ENCODE measurements around the gene MC3R.

- TF ChIP-seq EZH2 (IDR thresholded peaks at IDR 0.05) (no peak), POLR2AphosphoS5 (IDR thresholded peaks at IDR 0.05; ENCODE audit: borderline replicate concordance, low read depth, low read length) (no peak), FOXP2 (optimal IDR thresholded peaks at IDR 0.05; ENCODE audit: control extremely low read depth, extremely low read length, insufficient read depth) (no peak)
Measured at GRCh38 chr20:56212091-56212490, 36.4 kb upstream of the MC3R start.

All from SK-N-MC (cell line).